GM12873 (cell line): ENCODE results near the gene SH3BP1.
A peak's percentile ranks its signal among the peaks of the same experiment; 100 is the strongest.

Source experiments
- CTCF ChIP-seq: IDR thresholded peaks from 2 replicates; pipeline ENCODE4 v1.5.1; 2012; ENCODE audit warnings: low read depth, mild to moderate bottlenecking, moderate library complexity, low read length, control low read depth; ENCODE audit not compliant: insufficient read depth; ENCODE audit errors: missing control alignments

Gene SH3BP1

GRCh38 chr22:37604875-37605274 is 34.6 kb upstream of the SH3BP1 start:
- TF ChIP-seq CTCF: no peak

- TF ChIP-seq CTCF: peak; percentile 100
Measured at GRCh38 chr22:37607010-37607934, 32.2 kb upstream of the SH3BP1 start.

- no peak for TF ChIP-seq CTCF
Measured at GRCh38 chr22:37607935-37608476, 31.5 kb upstream of the SH3BP1 start.

GRCh38 chr22:37608477-37609239 is 30.8 kb upstream of the SH3BP1 start, which contains the start of gene GGA1:
Gene GGA1 (plus strand): TSS chr22:37608834. CDS start chr22:37608861, 27 bp downstream.
- no peak for TF ChIP-seq CTCF

GRCh38 chr22:37609240-37610152 is 30.0 kb upstream of the SH3BP1 start:
- no peak for TF ChIP-seq CTCF

GRCh38 chr22:37610480-37611129 is 28.9 kb upstream of the SH3BP1 start:
- TF ChIP-seq CTCF: no peak
